Stimulated activated CD8-positive, alpha-beta memory T cell treated with anti-CD3 and anti-CD28 coated beads, Interleukin-7, amount 100 ng/mL, for 4 hours (primary cell): ENCODE data around the gene EMILIN1.
A peak's percentile ranks its signal among the peaks of the same experiment; 100 is the strongest.

Source experiments
- DNase-seq, 2 donors: peaks; one replicate each; pipeline ENCODE4 v3.0.0-alpha.2; 2020; ENCODE audit warnings: low read depth in 2 of 2

The EMILIN1 gene

GRCh38 chr2:27080140-27080469 lies 1.7 kb downstream of the EMILIN1 start:
- no peak for DNase-seq

- no peak for DNase-seq
These were observed 2.2 kb downstream of the EMILIN1 start for GRCh38 chr2:27080603-27080936.

- no peak for DNase-seq
These were observed 3.8 kb downstream of the EMILIN1 start for GRCh38 chr2:27081984-27082772.

- no peak for DNase-seq
These were observed 4.5 kb downstream of the EMILIN1 start for GRCh38 chr2:27082773-27083409.

- no peak for DNase-seq
These were observed 5.2 kb downstream of the EMILIN1 start for GRCh38 chr2:27083410-27084296.

- no peak for DNase-seq
These were observed 6.1 kb downstream of the EMILIN1 start for GRCh38 chr2:27084297-27085061.

GRCh38 chr2:27085062-27085672 lies 6.8 kb downstream of the EMILIN1 start:
- no peak for DNase-seq

GRCh38 chr2:27085673-27086089 lies 7.3 kb downstream of the EMILIN1 start:
- DNase-seq: peak in 1 of 2 donors; percentile 34

- DNase-seq: peak; percentile 90 to 96
These were observed 7.8 kb downstream of the EMILIN1 start for GRCh38 chr2:27086090-27086723.

GRCh38 chr2:27086724-27087593 lies 8.5 kb downstream of the EMILIN1 start, which contains the start of gene KHK:
Gene KHK, plus strand, starts transcription at chr2:27086772. Its CDS starts 488 bp downstream, at chr2:27087260.
- DNase-seq: no peak

- DNase-seq: no peak
These were observed 9.5 kb downstream of the EMILIN1 start for GRCh38 chr2:27087823-27088410.

GRCh38 chr2:27088634-27089033 lies 10.2 kb downstream of the EMILIN1 start:
- no peak for DNase-seq

GRCh38 chr2:27089111-27089954 lies 10.9 kb downstream of the EMILIN1 start:
- no peak for DNase-seq

GRCh38 chr2:27091746-27092695 lies 13.6 kb downstream of the EMILIN1 start:
- no peak for DNase-seq

- no peak for DNase-seq
These were observed 14.4 kb downstream of the EMILIN1 start for GRCh38 chr2:27092696-27093429.
